ENCODE data around the gene ARHGEF9.
"Not testable (repeated sequence)": the region's sequence is repeated elsewhere in the genome, so short reads cannot be mapped to it uniquely, and the experiment has no call there.

ARHGEF9 gene

GRCh38 chrX:63784902-63785707 is at the start of gene ARHGEF9:
Gene ARHGEF9 (minus strand): TSS chrX:63785214. CDS start chrX:63785145, 69 bp downstream.
- Histone ChIP-seq H3K9me3 (ENCODE audit: insufficient read depth, low read length) (no peaks in the 10 kb centered on the region), H3K27me3 (ENCODE audit: low read depth, low read length) (no peaks in the 10 kb centered on the region), H3K4me1 (ENCODE audit: low read length) (no peaks in the 10 kb centered on the region), H2AFZ (ENCODE audit: low read depth, low read length) (no peak within 1 kb of the TSS), H3K9ac (ENCODE audit: low read length) (no peak within 1 kb of the TSS), H3K4me3 (ENCODE audit: low read length) (no peak within 1 kb of the TSS), H3K4me2 (ENCODE audit: low read length) (no peak within 1 kb of the TSS), H3K27ac (ENCODE audit: low read length) (no peak within 1 kb of the TSS), H3K36me3 (replicated peaks; ENCODE audit: low read depth, low read length) (no peaks in the 10 kb centered on the region), H4K20me1 (ENCODE audit: insufficient read depth, low read length) (no peaks in the 10 kb centered on the region), H3K79me2 (ENCODE audit: low read length) (no peaks in the 10 kb centered on the region)
- TF ChIP-seq EZH2phosphoT487 (IDR thresholded peaks at IDR 0.05; ENCODE audit: low read depth): no peak
- TF ChIP-seq, protein P1, sequence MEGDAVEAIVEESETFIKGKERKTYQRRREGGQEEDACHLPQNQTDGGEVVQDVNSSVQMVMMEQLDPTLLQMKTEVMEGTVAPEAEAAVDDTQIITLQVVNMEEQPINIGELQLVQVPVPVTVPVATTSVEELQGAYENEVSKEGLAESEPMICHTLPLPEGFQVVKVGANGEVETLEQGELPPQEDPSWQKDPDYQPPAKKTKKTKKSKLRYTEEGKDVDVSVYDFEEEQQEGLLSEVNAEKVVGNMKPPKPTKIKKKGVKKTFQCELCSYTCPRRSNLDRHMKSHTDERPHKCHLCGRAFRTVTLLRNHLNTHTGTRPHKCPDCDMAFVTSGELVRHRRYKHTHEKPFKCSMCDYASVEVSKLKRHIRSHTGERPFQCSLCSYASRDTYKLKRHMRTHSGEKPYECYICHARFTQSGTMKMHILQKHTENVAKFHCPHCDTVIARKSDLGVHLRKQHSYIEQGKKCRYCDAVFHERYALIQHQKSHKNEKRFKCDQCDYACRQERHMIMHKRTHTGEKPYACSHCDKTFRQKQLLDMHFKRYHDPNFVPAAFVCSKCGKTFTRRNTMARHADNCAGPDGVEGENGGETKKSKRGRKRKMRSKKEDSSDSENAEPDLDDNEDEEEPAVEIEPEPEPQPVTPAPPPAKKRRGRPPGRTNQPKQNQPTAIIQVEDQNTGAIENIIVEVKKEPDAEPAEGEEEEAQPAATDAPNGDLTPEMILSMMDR (IDR thresholded peaks at IDR 0.05; ENCODE audit: low read depth, low read length): no peak

DNA sequence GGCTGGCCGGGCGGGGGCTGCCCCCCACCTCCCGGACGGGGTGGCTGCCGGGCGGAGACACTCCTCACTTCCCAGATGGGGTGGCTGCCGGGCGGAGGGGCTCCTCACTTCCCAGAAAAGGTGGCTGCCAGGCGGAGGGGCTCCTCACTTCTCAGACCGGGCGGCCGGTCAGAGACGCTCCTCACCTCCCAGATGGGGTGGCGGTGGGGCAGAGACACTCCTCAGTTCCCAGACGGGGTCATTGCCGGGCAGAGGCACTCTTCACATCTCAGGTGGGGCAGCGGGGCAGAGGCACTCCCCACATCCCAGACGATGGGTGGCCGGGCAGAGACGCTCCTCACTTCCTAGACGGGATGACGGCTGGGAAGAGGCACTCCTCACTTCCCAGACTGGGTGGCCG is 40.4 kb upstream of the ARHGEF9 start:
- H3K36me3 ChIP-seq (replicated peaks; ENCODE audit: low read depth, low read length); H3K27me3 ChIP-seq (ENCODE audit: low read depth, low read length); H2AFZ ChIP-seq (ENCODE audit: low read depth, low read length); H3K9me3 ChIP-seq (ENCODE audit: insufficient read depth, low read length); H3K9ac ChIP-seq (ENCODE audit: low read length); H4K20me1 ChIP-seq (ENCODE audit: insufficient read depth, low read length); H3K4me2 ChIP-seq (ENCODE audit: low read length); H3K27ac ChIP-seq (ENCODE audit: low read length); H3K79me2 ChIP-seq (ENCODE audit: low read length); H3K4me3 ChIP-seq (ENCODE audit: low read length); H3K4me1 ChIP-seq (ENCODE audit: low read length): not testable (repeated sequence)

DNA sequence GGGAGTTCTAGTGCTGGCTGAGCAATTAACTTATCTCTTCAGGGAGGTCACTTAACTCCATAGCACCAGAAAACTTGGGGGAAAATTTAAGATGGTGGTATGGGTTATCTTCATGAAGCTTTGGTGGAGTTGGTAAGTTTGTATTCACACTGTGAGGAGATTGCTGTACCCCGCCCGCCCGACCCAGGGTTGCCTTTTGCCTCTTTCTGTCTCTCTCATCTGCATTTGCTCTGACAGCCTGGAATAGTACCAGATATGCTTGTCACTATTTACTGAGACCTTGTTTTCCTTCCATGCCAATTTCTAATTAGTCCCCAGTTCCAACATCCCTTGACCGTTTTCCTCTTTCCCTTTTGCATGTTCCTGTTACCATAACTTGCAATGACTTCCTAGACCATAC is 33.1 kb upstream of the ARHGEF9 start:
- Histone ChIP-seq H2AFZ (ENCODE audit: low read depth, low read length) (no peak overlapping the region), H3K27me3 (ENCODE audit: low read depth, low read length) (no peaks in the 10 kb centered on the region), H3K79me2 (ENCODE audit: low read length) (no peaks in the 10 kb centered on the region), H3K27ac (ENCODE audit: low read length) (no peak overlapping the region), H3K9ac (ENCODE audit: low read length) (no peak overlapping the region), H3K4me1 (ENCODE audit: low read length) (no peaks in the 10 kb centered on the region), H3K9me3 (ENCODE audit: insufficient read depth, low read length) (no peaks in the 10 kb centered on the region), H3K4me3 (ENCODE audit: low read length) (no peak overlapping the region), H4K20me1 (ENCODE audit: insufficient read depth, low read length) (no peaks in the 10 kb centered on the region), H3K36me3 (replicated peaks; ENCODE audit: low read depth, low read length) (no peaks in the 10 kb centered on the region), H3K4me2 (ENCODE audit: low read length) (no peak overlapping the region)
- TF ChIP-seq, protein P1 (IDR thresholded peaks at IDR 0.05; ENCODE audit: low read depth, low read length): no peak
- no peak for TF ChIP-seq EZH2phosphoT487 (IDR thresholded peaks at IDR 0.05; ENCODE audit: low read depth)

GRCh38 chrX:63817696-63818095 is 32.7 kb upstream of the ARHGEF9 start:
- H3K9me3 ChIP-seq (ENCODE audit: insufficient read depth, low read length): no peaks in the 10 kb centered on the region
- H3K79me2 ChIP-seq (ENCODE audit: low read length): no peaks in the 10 kb centered on the region
- H2AFZ ChIP-seq (ENCODE audit: low read depth, low read length): no peak overlapping the region
- H3K27ac ChIP-seq (ENCODE audit: low read length): no peak overlapping the region
- no peak overlapping the region for H3K4me3 ChIP-seq (ENCODE audit: low read length)
- TF ChIP-seq, protein P1 (IDR thresholded peaks at IDR 0.05; ENCODE audit: low read depth, low read length): no peak
- no peak for TF ChIP-seq EZH2phosphoT487 (IDR thresholded peaks at IDR 0.05; ENCODE audit: low read depth)
- H3K4me2 ChIP-seq (ENCODE audit: low read length): no peak overlapping the region
- no peaks in the 10 kb centered on the region for H3K36me3 ChIP-seq (replicated peaks; ENCODE audit: low read depth, low read length)
- H3K9ac ChIP-seq (ENCODE audit: low read length): no peak overlapping the region
- no peaks in the 10 kb centered on the region for H4K20me1 ChIP-seq (ENCODE audit: insufficient read depth, low read length)
- no peaks in the 10 kb centered on the region for H3K27me3 ChIP-seq (ENCODE audit: low read depth, low read length)
- H3K4me1 ChIP-seq (ENCODE audit: low read length): no peaks in the 10 kb centered on the region
